Endothelial cell of hepatic sinusoid (primary cell): Measurements from ENCODE around the gene STARD13.

Experiments
- in situ Hi-C: cut with HindIII; loops from 2 replicates; pipeline ENCODE4 v1.10.0; 2017; ENCODE audit warnings: low sequenced_read_pairs

STARD13 gene

DNA sequence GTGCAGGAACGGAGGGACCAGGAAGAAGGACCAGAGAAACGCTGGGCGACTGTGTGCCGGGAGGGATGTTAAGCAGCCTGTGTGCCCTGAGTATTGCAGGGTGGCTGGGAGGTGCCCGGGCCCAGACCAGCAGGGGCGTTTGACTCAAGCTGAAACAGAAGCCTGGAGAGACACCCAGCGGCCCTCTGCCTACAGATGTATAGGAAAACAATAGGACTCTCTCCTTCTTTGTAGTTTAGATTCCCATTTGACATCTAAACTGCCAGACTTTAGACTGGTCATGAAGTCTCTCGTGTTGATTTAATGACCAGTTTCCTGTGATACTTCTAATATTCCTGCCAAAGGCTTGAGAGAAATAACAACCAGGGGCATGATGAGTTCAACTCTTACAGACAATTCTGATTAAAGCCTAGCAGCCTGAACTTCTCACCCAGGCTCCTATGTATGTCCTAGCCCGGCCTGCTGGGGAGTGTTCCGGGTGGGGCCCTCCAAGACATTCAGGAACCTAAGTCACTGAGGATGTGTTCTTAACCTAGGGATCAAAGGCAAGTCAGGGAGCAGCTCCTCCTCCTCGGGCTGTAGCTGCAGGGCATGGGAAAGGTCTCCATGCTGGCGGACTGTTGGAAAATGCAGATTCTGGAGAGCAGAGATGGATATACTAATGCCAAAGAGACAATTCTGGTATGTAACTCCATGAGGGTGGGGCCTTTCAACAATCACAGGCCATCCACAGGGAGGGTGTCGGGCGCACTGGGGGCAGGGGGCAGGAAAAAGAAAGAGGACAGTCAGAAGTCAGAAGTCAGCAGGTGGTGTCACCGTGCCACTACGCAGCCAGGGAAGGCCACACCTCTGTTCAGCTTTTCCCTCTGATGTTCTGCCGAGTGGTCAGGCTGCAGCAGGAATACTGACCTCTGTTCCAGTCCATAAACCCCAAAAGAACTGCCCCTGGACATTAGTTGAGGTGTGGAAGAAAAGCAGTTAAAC, 131.8 kb downstream of the STARD13 start:
- in situ Hi-C loops, result no loop called here

DNA sequence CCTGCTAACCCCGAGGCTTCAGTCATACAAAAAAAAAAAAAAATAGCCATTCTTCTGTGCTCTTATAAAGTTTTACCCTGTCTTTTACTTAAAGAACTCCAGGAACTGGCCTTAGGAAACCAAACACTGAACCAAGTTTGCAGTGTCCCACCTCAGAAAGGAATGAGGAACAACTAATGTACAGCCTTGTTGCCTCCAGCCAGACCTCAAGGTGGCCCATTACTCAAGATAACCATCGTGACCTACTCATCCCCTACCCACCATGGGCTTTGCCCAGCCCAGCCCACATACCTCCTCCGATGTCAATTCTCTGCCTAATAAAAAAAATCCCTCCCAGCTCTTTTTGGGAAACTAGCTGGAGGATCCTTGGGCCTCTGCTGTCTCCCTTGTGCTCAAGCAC, 133.2 kb downstream of the STARD13 start:
- in situ Hi-C loops, result no loop called here

DNA sequence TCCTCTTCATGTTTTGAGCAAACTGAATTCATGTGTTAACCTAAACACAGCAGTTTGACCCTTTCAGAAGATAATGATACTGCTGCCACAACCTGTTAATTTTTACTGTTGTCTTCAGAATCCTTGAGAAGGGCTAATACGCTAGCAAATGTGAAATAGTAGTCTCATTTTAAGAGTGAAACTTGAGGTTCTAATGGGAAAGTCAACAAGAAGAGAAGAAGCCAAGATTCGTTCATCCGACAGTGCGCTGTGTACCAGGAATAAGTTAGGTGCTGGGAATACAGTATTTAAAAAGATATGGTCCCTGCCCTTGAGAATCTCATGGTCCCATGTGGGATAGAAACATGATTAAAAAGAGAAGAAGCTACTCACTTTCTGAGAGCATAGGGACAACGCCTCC, 134.9 kb downstream of the STARD13 start:
- in situ Hi-C loops, result no loop called here

DNA sequence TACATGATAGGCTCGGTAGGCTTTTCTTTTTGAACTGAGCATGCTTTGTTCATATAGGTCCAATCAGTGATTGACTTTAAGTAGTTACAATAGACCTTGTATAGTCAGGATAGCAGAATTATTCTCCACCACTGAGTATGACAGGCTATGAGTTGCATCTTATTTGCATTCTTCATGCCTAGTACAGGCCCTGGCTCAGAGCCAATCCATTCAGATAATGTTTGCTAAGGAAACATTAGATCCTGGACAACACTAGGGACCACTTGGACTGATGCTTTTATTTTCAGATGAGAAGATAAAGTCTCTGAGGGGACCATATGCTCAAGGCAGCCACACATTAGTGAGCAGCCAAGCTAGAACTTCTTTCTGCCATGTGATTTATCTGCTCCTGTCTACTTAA, 135.4 kb downstream of the STARD13 start:
- in situ Hi-C loops, result no loop called here

DNA sequence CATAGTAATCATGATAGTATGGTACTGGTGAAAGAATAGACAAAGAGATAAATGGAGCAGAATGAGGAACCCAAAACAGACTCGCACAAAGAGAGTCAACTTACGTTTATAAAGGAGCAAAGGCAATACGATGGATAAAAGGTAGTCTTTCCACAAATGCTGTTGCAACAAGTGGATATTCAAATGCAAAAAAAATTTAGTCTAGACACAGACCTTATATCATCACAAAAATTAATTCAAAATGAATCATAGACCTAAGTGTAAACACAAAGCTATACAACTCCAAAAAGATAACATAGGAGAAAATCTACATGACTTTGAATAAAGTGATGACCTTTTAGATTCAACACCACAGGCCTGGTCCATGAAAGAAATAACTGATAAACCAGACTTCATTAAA, 137.7 kb downstream of the STARD13 start:
- in situ Hi-C loops, result no loop called here

DNA sequence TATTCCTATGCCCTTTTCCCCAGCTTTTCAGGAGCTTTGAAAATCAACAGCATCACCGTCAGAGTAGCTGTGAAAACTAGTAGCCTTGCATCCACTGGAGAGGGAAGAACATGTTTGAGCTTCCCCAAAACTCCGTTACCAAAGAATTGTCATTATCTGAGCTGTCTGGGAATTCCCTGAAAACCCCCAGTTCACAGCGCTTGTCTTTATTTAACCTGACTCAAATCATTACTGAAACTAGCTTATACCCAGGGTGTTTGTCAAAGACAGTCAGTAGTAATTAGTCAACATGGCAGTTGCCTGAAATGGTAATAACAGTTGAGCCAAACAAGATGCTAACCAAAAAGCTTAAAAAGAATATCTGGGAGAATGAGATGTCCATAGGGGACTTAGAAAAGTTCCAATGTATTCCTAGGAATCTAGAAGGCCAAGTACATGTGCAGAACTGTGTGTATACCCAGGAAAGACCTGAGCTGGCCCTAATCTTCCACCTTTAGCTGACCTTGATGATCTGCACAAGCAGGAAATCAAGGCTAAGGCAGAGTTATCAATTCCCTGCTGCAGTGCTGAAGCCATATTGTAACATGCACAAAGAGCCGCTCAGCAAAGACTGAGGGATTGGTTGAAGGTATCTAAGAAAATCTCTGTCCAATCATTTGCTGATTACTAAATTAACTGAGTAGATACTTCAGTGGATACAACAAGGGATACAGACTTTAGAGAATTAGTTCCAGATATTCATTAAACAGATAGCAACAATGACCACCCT, 138.5 kb downstream of the STARD13 start:
- in situ Hi-C loops, result no loop called here

DNA sequence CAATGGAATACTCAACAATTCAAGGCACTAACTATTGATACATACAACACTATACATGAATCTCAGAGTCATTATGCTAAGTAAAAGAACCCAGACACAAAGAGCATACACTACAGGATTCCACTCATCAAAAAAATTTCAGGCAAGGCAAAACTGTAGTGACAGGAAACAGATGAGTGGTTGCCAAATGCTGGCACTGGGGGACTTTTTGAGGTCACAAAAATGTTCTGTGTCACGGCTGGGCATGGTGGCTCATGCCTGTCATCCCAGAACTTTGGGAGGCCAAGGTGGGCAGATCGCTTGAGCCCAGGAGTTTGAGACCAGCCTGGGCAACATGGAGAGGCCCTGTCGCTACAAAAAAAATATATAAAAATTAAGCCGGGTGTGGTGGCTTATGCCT, 139.9 kb downstream of the STARD13 start:
- in situ Hi-C loops, result no loop called here

DNA sequence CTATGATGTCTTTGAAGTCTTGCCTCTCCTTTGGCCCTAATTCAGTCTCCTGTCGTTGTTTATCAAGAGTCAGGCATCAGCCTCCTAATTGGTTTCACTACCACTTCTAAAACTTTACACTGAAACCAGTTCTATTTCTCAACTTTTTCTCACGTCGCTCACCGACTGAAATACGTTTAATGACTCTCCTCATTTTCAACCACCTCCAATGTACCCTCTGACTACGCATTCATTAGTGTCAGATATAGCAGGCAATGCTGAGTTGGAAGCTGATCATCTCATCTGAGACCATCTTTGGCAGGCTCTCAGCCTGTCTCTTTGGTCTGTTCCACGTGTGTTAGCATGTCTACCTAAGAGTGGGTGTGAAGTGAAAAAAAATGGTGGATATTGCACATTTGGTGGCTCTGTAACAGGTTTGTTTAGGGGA, 141.2 kb downstream of the STARD13 start:
- in situ Hi-C loops, result no loop called here

DNA sequence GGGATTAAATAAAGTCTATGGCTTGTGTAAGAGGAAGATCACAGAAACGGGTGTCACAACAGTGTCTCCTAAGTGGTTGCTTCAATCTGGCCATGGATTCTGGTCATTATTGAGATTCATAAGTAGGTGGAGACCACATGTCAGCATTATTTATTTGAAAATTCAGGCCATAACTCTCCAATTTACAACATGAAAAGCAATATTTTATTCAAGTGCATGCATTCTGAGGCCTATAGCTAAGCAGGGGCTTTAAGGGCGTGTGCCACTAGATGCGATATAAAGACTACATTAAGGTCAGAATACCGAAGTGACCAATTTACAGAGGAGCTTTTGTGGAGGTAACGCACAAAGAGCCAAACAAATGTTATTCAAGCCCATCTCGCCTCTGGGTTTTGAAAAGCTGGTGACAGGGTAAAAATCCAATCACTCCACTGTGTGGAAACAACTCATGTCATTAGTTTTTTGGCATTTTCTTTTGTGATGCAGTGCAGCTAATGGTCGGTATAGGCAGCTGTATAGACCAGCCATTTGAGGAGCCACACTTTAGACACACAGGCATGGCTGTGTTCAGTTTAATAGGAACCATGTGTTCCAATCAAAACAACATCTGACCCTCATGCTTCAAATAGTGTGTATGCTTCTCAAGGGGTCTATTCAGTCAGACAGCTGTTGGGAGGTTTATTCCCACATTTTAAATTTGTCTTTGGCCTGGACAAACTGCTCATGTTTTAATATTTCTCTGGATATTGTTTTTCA, 145.6 kb downstream of the STARD13 start:
- in situ Hi-C loops, result no loop called here

DNA sequence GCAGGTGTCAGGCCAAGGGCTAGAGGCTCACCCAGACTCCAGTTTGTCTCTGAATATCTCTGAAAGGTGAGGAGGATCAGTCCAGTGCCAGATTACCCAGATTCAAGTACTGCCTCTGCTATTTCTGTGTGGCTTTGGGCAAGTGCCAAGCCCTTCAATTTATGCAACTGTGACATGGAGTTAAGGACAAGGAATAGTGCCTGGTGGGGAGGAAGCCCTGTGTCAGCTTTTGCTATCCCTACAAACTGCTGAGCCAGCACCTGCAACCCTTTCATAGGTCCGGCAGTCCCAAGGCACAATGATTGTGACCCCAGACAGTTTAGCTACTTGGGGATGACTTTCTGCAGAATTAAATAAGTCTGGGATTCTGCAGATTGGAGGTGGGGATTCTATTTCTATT, 146.4 kb downstream of the STARD13 start:
- in situ Hi-C loops, result no loop called here

DNA sequence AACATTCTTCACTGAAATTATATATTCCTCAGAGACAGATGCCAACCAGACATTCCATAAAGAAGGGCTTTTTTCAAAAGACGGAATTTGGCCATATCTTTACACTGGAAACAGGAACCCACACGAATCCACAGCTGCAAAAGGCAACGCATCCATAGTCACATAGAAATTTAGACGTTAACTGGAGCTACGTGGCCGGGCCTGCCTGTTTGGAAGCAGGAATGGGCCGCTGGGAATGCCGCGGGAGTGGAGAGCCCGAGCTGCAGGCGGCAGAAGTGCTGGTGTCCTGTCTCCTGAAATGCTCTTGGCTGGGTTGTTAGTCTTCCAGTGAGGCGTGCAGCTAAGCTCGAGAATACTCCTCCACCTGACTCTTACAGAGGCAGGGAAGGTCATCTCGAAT, 147.1 kb downstream of the STARD13 start:
- in situ Hi-C loops, result no loop called here

DNA sequence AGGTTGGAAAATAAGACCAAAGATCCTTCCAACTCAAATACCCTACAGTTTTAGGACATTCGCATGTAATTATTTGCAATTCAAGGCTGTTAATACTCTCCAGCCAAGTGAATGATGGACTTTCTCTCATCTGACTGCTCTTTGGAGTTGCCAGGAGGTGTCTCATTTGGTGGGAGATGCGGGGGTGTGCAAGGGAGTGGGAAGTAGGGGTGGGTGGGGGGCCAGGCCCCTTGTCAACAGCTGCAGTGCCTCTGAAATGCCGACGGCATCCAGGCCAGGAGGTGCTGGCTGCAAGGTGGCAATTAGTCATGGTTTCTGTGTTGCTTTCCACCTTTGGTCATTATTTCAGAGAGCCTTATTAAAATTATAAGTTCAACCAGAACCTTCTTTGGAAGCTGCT, 147.8 kb downstream of the STARD13 start:
- in situ Hi-C loops, result no loop called here

DNA sequence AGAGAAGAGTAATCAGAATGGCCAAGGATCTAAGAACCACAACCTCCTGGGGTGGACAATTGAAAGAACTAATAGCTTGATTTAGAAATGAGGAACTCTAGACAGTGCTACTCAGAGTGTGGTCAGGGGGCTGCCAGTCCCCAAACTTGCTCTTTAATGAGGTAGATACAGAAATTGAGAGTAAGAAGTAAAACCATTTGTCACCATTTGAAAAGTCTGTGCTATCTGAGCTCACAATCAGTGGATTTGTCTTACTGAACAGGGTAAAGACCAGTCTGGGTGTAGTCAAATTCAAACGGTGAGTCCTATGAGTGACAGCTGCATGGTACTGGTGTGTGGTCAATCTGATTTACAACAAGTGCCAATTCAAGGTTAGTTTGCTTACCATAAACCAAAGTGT, 150.5 kb downstream of the STARD13 start:
- in situ Hi-C loops, result no loop called here

DNA sequence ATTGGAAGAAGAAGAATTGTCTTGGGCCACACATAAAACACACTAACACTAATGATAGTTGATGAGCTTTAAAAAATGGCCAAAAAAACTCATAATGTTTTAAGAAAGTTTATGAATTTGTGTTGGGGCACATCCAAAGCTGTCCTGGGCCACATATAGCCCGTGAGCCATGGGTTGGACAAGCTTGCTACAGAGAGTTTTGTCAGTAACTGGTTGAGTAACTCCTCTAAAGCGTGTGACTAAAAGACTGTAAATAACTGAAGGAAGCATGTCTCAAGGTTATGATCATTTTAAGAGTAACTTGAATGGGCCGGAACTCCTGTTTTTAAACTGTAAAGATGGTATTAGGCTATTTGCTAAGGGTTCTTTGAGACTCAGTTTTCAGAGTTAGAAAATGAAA, 151.3 kb downstream of the STARD13 start:
- in situ Hi-C loops, result no loop called here

DNA sequence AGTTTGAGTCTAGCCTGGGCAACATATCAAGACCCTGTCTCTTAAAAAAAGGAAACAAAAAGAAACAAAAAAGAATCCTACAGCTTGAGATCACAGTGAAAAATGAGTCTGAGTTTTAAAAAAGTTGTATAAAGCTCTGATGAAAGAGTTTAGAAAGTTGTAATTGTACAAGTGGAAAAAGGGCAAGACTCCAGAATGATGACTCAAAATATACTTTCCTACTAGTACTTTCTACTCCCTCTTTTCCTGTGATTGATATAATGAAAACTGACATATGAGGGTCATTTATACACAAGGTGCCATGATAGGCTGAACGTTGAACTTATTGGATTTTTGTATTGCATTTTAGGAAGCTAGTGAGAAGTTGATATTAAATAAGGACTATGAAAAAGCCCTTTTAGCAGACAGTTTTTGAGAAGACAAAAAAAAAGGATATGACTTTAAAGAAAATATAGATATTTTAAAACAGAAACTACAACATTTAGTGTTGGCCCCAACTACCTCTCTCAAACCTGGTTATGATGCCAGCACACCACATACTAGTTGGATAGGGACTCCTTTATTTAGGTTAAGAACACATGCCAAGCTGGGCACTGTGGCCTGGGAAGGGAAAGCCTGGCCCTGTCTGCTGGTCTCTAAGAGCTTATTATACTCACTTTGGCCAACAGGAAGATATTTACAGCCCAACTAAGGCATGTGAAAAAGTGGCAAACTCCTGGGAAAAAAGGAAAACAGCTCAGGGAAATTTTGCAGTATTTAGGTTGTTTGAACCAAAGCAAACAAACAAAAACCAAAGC, 152.7 kb downstream of the STARD13 start:
- in situ Hi-C loops, result no loop called here

DNA sequence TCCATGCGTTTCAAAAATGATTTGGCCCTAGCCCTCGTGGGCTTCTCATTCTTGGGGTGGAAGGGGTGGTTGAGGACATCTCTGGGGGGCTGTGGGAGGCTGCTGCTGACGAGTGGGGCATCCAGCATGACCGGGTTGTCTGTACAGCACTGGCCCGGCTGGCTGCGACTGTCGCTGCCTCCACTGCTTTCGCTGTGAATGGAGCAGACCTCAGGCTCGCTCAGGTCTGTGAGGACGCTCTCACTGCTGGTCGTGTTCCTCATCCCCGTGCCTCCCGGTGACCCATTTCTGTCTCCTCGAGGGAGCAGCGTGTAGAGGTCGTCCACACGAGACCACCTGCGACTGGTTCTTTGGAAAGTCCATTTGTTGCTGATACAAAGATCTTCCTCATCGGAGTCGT, 155.7 kb downstream of the STARD13 start:
- in situ Hi-C loops, result loop anchor here (5.0 kb wide), 1 partner anchor 48 kb away; no protein-coding TSS in a partner anchor

DNA sequence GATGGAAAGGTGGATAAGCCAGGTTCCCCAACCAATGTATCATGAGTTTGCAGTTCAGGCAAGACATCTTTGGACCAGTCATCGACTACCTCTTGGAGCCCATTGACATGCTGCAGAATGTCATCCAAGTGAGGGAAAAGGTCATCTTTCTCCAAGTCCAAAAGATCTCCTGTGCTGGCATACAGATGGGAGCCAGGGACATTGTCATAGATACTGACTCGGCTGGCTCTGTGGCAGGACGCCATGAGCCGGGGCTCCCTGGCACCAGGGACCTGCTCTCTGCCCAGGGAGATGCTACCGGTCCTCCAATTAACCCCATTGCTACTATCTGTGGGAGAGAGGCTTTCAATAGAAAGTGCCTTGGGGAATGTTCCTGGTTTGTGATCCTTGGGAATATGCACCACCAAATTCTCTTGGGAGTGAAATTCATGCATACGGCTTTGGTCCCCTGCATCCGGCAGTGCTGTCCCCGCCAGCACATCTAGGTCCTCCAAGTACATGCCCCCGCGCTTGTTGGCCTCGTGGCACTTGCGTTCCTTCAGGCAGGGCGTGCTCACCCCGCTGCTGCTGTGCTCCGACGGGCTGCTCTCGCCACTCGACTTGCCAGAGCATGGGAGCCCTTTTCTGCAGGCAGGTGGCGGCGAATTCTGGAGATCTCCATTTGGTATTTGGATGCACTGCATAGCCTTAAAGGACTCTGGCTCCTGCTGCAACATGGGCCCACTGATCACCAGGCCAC, 156.3 kb downstream of the STARD13 start:
- in situ Hi-C loops, result loop anchor here (5.0 kb wide), 1 partner anchor 47 kb away; no protein-coding TSS in a partner anchor

DNA sequence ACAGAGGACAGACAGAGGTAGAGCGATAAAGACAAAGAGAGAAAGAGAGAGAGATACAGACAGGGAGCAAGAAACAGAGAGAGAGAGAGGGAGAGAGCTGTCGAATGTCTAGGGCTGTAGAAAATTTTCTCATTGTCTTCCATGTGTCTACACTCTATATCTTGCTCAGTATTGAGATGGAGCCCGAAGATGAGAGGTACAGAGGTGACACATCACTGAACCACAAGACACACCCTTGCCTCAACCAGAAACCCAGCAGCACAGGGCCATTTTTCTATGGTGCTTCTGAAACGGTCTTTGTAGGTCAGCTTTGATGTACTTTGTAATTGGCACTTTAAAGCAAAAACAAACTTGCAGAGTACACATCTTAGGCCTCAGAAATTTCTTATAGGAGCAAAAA, 157.4 kb downstream of the STARD13 start:
- in situ Hi-C loops, result loop anchor here (5.0 kb wide), 1 partner anchor 46 kb away; no protein-coding TSS in a partner anchor

DNA sequence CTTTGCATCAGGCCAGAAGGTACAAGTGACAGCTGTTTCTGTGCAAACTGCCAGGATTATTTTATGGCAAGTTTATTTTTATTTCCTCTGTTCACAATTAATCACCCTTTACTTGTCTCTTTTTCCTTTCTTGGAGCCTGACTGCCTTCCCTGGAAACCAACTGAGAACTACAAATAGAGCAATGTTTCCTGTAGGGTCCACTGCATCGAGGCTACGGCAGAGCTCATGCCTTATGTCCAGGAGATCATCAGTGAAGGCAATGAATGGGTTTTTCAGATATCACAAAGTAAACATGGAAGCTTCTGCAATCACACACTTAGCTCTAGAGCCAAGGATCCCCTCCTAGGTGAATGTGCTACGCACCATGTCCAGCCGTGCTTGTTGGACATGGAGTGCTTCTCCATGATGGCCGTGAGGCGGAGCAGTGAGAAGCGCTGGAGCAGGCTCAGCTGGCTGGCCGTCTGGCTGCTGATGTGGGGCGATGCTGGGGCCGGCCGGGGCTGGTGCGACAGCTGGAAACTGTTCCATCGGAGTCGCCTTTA, 158.5 kb downstream of the STARD13 start:
- in situ Hi-C loops, result loop anchor here (5.0 kb wide), 1 partner anchor 45 kb away; no protein-coding TSS in a partner anchor
